Panc1 (cell line): Measurements from ENCODE around the gene LRRC26. TPM values are rescaled to one million over a fixed set of nuclear protein-coding genes. Genes with fewer than 3 reads are reported as not detected.

Experiments used
- ATAC-seq: fragments of 200-7000 bp; cut with Tn5 transposase; 2 replicates; pipeline ENCODE4 v1.9.1; 2020; ENCODE audit warnings: mild to moderate bottlenecking, moderate library complexity
- BruUV-seq: library from RNA; stranded (reverse); fragments of 400-500 nt; replicated peaks from 2 replicates; lab custom pipeline; 2021; lab: Mats Ljungman, UMichigan
- CTCF ChIA-PET: fragments of 300-600 bp; sonication (Branson Sonifier 250); formaldehyde crosslinking; loops from one replicate; lab custom pipeline; 2022; ENCODE audit warnings: antibody characterized with exemption; lab: Charles Lee
- POLR2A ChIA-PET: fragments of 300-600 bp; sonication (Branson Sonifier 250); formaldehyde crosslinking; loops from one replicate; lab custom pipeline; 2022; ENCODE audit warnings: antibody characterized with exemption; lab: Charles Lee
- DNase-seq: peaks from one replicate; pipeline ENCODE4 v3.0.0-alpha.2; 2010; ENCODE audit warnings: low read depth, low spot score
- H3K27ac ChIP-seq: 2 replicates; pipeline ENCODE4 v1.5.1; 2011; ENCODE audit warnings: mild to moderate bottlenecking, low read length, inconsistent platforms
- H3K27me3 ChIP-seq: fragments of 200-500 bp; sonication (Bioruptor generic); 2 replicates; pipeline ENCODE4 v1.6.0; 2014; ENCODE audit warnings: low read length, inconsistent platforms; ENCODE audit not compliant: control insufficient read depth, insufficient read depth
- H3K36me3 ChIP-seq: fragments of 200-500 bp; sonication (Bioruptor generic); 2 replicates; pipeline ENCODE4 v1.5.1; 2014; ENCODE audit warnings: inconsistent platforms, mild to moderate bottlenecking, low read length, moderate library complexity; ENCODE audit not compliant: control insufficient read depth, insufficient read depth
- H3K4me1 ChIP-seq: 2 replicates; pipeline ENCODE4 v1.5.1; 2011; ENCODE audit warnings: inconsistent platforms, mild to moderate bottlenecking, low read length, moderate library complexity; ENCODE audit not compliant: control insufficient read depth, insufficient read depth
- H3K4me3 ChIP-seq, 2 experiments: 2 replicates each; pipeline ENCODE4 v1.5.1; 2011 to 2012; ENCODE audit warnings: low read depth in 2 of 2, low read length in 2 of 2, mild to moderate bottlenecking in 2 of 2, inconsistent platforms in 1 of 2, moderate library complexity in 1 of 2
- H3K9me3 ChIP-seq: fragments of 200-500 bp; sonication (Bioruptor generic); 2 replicates; pipeline ENCODE4 v1.5.1; 2014; ENCODE audit warnings: low read depth, mild to moderate bottlenecking, inconsistent platforms, low read length, moderate library complexity; ENCODE audit not compliant: control insufficient read depth, insufficient read depth
- CTCF ChIP-seq: fragments of 450-650 bp; IDR thresholded peaks from 2 replicates; pipeline ENCODE4 v1.5.1; 2017; ENCODE audit warnings: mild to moderate bottlenecking
- POLR2AphosphoS5 ChIP-seq: IDR thresholded peaks from 2 replicates; pipeline ENCODE4 v1.6.1; 2012; ENCODE audit warnings: mild to moderate bottlenecking, low read depth, low read length, moderate library complexity
- SIN3A ChIP-seq: IDR thresholded peaks from 2 replicates; pipeline ENCODE4 v1.6.1; 2012; ENCODE audit warnings: low read depth, mild to moderate bottlenecking, low read length, moderate library complexity, borderline replicate concordance; ENCODE audit not compliant: insufficient read depth
- TCF7L2 ChIP-seq: IDR thresholded peaks from 2 replicates; pipeline ENCODE4 v1.6.1; 2011; ENCODE audit warnings: mild to moderate bottlenecking, low read depth, low read length, inconsistent platforms
- in situ Hi-C: cut with HindIII; loops from 2 replicates; pipeline ENCODE4 v1.10.0; 2016; ENCODE audit warnings: low sequenced_read_pairs, low pct_unique_long_range_greater_than_20kb
- intact Hi-C: fragments of 100-400 bp; cut with micrococcal nuclease; formaldehyde crosslinking; loops from one replicate; pipeline ENCODE4 v1.10.0; 2022; ENCODE audit not compliant: unreplicated experiment
- total RNA-seq: library from RNA; stranded (reverse); gene quantifications from one replicate; pipeline ENCODE4 v1.2.1, GENCODE V29; 2021; ENCODE audit not compliant: unreplicated experiment
- TF ChIP-seq, protein P1 (sequence below), 2 experiments: IDR thresholded peaks; 2 replicates each; pipeline ENCODE4 v1.6.1; 2011 to 2012; ENCODE audit warnings: low read depth in 2 of 2, control low read depth in 1 of 2, low read length in 1 of 2, mild to moderate bottlenecking in 1 of 2, moderate library complexity in 1 of 2; ENCODE audit not compliant: insufficient read depth in 1 of 2

Gene LRRC26
- total RNA-seq, 1 experiment from 2014 or later: 0.69 TPM

GRCh38 chr9:137216188-137216965 lies 46.5 kb upstream of the LRRC26 start:
- peaks cover 26% of the 10 kb centered on the region for H3K4me1 ChIP-seq
- POLR2A ChIA-PET: no interaction called here
- peak overlapping the region; percentile 86; the same call in 1 of the 2 replicates for H3K27ac ChIP-seq
- TF ChIP-seq, protein P1, sequence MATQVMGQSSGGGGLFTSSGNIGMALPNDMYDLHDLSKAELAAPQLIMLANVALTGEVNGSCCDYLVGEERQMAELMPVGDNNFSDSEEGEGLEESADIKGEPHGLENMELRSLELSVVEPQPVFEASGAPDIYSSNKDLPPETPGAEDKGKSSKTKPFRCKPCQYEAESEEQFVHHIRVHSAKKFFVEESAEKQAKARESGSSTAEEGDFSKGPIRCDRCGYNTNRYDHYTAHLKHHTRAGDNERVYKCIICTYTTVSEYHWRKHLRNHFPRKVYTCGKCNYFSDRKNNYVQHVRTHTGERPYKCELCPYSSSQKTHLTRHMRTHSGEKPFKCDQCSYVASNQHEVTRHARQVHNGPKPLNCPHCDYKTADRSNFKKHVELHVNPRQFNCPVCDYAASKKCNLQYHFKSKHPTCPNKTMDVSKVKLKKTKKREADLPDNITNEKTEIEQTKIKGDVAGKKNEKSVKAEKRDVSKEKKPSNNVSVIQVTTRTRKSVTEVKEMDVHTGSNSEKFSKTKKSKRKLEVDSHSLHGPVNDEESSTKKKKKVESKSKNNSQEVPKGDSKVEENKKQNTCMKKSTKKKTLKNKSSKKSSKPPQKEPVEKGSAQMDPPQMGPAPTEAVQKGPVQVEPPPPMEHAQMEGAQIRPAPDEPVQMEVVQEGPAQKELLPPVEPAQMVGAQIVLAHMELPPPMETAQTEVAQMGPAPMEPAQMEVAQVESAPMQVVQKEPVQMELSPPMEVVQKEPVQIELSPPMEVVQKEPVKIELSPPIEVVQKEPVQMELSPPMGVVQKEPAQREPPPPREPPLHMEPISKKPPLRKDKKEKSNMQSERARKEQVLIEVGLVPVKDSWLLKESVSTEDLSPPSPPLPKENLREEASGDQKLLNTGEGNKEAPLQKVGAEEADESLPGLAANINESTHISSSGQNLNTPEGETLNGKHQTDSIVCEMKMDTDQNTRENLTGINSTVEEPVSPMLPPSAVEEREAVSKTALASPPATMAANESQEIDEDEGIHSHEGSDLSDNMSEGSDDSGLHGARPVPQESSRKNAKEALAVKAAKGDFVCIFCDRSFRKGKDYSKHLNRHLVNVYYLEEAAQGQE (IDR thresholded peaks at IDR 0.05; ENCODE audit: insufficient read depth in 1 of 2, low read depth in 2 of 2, low read length in 1 of 2): no peak
- no peak for TF ChIP-seq TCF7L2
- no peak for TF ChIP-seq SIN3A
- TF ChIP-seq CTCF: no peak
- DNase-seq (no peak), ATAC-seq (no peak)
- no TSS peak for BruUV-seq
- no peaks in the 10 kb centered on the region for H3K9me3 ChIP-seq
- intact Hi-C loops (no loop called here), in situ Hi-C loops (no loop called here)
- H3K27me3 ChIP-seq: no peaks in the 10 kb centered on the region
- H3K36me3 ChIP-seq: no peaks in the 10 kb centered on the region
- H3K4me3 ChIP-seq: no peak overlapping the region; a peak in 1 of 4 replicates
- CTCF ChIA-PET: interaction anchor here (0.6 kb wide), 2 partner anchors 89 to 454 kb away, joined by 5 to 7 read pairs; no protein-coding TSS in a partner anchor

DNA sequence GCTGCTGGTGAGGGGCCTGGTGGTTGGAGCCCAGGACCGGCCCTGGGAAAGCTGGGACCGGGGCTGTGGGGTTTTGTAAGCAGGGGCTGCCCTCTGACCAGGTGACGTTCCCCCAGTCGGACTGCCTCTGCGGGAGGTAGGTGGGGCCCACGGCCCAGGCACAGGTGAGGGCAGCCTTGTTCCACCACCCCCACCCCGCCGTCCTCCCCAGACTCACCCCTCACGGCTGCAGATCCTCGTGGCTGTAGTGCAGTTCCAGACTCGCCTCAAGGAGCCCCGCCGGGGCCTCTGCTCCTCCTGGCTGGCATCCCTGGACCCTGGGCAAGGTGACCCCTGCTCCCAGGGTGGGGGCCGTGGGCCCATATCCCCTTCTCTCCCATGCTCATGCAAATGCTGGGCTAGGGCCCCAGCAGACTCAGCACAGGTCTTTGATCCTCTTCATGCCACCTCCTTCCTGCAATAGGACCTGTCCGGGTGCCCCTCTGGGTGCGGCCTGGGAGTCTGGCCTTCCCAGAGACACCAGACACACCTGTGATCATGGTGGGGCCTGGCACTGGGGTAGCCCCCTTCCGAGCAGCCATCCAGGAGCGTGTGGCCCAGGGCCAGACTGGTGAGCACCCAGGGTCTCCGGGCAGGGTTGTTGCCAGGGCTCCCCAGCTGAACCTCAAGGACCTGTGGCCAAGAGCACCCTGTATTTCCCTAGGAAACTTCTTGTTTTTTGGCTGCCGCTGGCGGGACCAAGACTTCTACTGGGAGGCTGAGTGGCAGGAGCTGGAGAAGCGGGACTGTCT lies 45.5 kb upstream of the LRRC26 start:
- CTCF ChIA-PET: no interaction called here

More for the DNA sequence above, 45.5 kb upstream of the LRRC26 start:
- H3K27me3 ChIP-seq: no peaks in the 10 kb centered on the region
- in situ Hi-C loops (no loop called here), intact Hi-C loops (no loop called here)
- H3K4me1 ChIP-seq: peaks cover 25% of the 10 kb centered on the region
- H3K27ac ChIP-seq: no peak overlapping the region
- H3K36me3 ChIP-seq: no peaks in the 10 kb centered on the region
- no peaks in the 10 kb centered on the region for H3K9me3 ChIP-seq
- POLR2A ChIA-PET: no interaction called here
- H3K4me3 ChIP-seq: no peak overlapping the region
- TF ChIP-seq TCF7L2: no peak
- TF ChIP-seq POLR2AphosphoS5: no peak
- TF ChIP-seq, protein P1 (IDR thresholded peaks at IDR 0.05; ENCODE audit: insufficient read depth in 1 of 2, low read depth in 2 of 2, low read length in 1 of 2): no peak
- no peak for ATAC-seq
- no TSS peak for BruUV-seq
- DNase-seq: no peak
